Stromal cell of bone marrow (primary cell): ENCODE data around the gene NBEA.
"Not testable (repeated sequence)": the region's sequence is repeated elsewhere in the genome, so short reads cannot be mapped to it uniquely, and the experiment has no call there.

ENCODE experiments used
- DNase-seq: peaks from one replicate; pipeline ENCODE4 v3.0.0-alpha.2; 2012; ENCODE audit warnings: low read depth

NBEA gene

DNA sequence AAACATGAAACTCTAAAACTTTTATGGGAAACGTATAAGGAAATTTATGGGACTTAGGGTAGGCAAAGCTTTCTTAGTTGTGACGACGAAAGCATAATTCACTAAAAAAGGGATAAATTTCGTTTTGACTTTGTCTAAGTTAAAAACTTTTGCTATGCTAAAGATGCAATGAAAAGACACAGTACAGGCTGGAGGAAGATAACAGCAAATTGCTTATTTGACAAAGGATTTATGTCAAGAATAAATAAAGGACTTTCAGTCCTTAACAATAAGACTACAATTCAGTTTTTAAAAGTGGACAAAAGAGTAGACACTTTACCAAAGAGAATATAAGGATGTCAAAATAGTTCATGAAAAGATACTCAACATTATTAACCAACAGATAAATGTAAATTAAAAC lies 150.2 kb downstream of the NBEA start:
- DNase-seq, result no peak

- no peak for DNase-seq
Measured at GRCh38 chr13:35092751-35093150, 150.7 kb downstream of the NBEA start.

DNA sequence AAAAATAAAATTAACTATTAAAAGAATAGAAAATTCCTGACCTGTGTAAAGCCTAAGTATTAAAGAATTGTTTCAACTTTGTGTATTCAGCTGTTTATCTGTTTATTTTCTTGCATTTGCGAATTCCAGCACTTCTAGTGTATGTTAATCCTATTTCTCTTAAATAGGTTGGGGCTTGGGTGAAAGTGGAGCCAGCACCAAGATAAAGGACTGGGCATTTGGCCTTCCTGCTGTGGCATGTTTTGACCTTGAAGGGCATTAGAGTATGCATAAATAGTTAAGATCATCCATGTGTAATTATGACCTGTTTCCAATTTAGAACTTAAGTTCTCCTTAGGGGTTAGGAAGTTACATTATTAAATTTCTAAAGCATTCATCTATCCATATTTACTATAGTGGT lies 151.3 kb downstream of the NBEA start:
- no peak for DNase-seq

GRCh38 chr13:35106771-35107170 lies 164.7 kb downstream of the NBEA start:
- DNase-seq, result not testable (repeated sequence)

DNA sequence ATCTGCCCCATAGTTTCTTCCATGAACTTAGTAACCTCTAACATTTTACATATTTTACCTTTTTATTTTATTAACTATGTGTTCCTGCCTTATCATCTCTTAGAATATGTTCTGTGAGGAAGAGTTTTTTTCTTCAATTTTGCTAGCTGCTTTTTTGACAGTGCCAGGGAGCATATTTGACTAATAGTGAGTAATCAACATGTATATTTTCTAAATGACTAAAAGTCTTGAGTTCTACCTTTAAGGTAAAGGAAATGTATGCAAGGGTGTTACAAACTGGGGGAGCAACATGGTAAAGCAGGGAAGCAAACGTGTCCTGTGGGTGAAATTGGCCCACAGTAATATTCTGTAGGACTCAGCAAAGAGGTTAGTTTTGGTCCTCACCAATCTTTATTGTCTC lies 165.5 kb downstream of the NBEA start:
- no peak for DNase-seq

GRCh38 chr13:35113612-35114011 lies 171.5 kb downstream of the NBEA start:
- not testable (repeated sequence) for DNase-seq

- no peak for DNase-seq
Measured at GRCh38 chr13:35127466-35127865, 185.4 kb downstream of the NBEA start.

- no peak for DNase-seq
Measured at GRCh38 chr13:35129500-35129899, 187.4 kb downstream of the NBEA start.

DNA sequence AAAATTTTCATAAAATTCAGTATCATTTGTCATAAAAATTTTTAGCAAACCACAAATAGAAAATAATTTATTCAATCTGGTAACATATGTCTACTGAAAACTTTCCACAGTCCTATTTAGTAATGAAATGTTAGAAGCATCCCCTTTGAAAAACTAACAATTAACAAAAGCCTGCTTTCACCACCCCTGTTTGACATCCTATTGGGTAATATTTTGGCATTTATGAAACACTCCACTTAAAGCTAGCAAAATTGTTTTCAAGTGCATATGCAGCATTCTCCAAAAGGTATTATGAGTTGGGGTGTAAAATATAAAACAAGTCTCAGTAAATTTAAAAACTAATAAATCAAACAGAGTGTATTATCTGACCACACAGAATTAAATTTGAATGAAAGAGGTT lies 189.4 kb downstream of the NBEA start:
- no peak for DNase-seq

- no peak for DNase-seq
Measured at GRCh38 chr13:35136585-35136984, 194.5 kb downstream of the NBEA start.

DNA sequence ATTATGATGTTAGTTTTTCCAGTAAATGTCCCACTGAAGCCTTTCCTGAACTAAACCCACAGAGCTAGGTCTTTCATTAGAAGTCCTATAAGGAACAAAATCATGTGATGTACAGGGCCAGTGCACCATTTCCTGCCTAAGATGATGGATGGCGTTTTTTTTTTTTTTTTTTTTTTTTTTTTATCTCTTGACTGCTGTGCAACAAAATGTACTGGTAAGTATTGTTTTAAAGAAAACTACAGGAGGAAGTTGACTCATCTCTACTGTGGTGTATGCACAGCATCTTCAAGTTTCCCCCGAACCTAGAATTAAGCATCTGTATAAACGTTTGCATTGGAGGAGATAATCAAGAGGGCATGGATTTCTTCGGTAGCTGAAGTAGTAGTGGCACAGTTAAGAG lies 197.5 kb downstream of the NBEA start:
- DNase-seq, result no peak

DNA sequence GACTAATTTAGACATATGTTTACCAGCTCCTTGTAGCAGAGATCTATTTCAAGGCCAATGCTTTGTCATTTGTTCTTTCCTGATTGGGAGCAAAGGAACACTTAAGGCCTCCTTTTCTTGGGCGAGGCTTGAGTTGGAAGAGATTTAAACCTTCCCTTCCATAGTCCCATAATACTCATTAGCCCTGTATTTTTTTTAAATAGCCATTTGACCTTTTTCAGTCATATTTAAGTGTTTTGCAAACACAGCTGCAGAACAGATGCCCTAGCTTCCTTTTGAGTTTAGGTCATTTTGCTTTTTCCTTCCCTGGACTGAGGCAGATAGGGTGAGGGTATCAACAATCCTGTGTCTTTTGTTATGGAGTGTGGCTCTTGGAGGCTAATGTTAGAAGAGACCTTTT lies 198.3 kb downstream of the NBEA start:
- no peak for DNase-seq

- DNase-seq, result no peak
Measured at GRCh38 chr13:35140831-35141230, 198.8 kb downstream of the NBEA start.

DNA sequence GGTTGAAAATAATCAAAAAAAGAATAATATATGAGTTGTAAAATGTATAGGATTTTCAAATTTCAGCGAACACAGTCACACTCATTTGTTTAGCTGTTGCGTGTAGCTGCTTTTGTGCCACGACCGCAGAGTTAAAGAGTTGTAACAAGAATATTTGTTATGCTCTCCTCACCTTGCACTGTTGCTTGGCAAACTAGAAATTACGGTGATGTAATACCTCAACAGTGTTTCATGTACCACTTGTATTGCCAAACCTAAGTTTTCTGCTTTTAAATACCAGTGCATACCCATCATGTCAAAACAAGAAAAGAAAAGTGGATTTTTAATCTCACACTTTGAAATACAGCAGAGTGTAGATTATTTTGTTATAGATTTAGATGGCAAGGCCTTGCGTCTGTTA lies 201.1 kb downstream of the NBEA start:
- no peak for DNase-seq

GRCh38 chr13:35144166-35144890 lies 202.3 kb downstream of the NBEA start:
- no peak for DNase-seq

- DNase-seq, result no peak
Measured at GRCh38 chr13:35146686-35147085, 204.6 kb downstream of the NBEA start.

DNA sequence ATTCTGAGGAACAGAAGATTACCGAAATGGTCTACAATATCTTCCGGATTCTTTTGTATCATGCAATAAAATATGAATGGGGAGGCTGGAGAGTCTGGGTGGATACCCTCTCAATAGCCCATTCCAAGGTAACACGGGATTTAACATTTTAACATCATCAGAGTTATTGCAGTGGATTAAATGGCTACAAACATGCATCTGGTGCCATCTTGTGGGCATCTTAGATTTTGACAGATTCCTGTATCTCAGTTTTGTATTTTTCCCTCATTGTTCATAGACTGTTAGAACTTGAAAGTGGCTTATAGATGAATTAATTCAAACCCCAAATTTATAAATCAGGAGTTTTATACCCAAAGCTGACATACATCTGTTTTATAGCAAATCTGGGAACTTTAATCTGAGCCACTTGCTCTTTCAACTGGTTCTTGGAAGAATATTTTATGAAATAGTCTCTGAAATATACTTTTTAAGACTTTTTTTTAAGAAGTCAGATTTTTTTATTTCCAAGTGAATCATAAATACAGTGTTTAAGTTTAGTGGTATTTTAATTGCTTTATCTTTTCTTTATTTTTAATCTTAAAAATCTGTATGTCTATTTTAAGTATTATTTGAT lies 215.2 kb downstream of the NBEA start:
- peak; percentile 33 for DNase-seq

- no peak for DNase-seq
Measured at GRCh38 chr13:35159041-35159440, 217.0 kb downstream of the NBEA start.

DNA sequence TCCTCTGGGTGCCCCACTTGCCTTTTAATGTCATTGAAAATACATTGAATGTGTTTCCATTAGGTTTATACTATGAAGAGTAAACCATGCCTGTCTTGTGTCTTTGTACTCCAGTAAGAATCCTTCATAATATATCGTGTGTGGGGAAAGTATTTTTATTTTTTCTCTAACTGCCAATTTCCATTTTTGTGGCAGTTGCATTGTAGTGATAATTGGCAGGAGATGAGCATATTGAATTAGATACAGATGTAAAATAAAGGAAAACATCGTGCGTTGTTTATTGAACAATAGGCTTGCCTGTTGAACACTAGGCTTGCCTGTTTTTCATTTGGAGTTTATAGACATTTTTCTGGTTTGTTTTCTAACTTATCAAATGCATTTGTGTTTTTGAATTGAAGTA lies 218.8 kb downstream of the NBEA start:
- no peak for DNase-seq

- DNase-seq, result no peak
Measured at GRCh38 chr13:35162420-35162819, 220.3 kb downstream of the NBEA start.

- DNase-seq, result no peak
Measured at GRCh38 chr13:35163674-35164073, 221.6 kb downstream of the NBEA start.

GRCh38 chr13:35164324-35164932 lies 222.4 kb downstream of the NBEA start:
- DNase-seq, result no peak

GRCh38 chr13:35165205-35165604 lies 223.1 kb downstream of the NBEA start:
- DNase-seq, result no peak

- no peak for DNase-seq
Measured at GRCh38 chr13:35179494-35179893, 237.4 kb downstream of the NBEA start.
